Liver (tissue), 9 donors: ENCODE results near the gene CABCOCO1. TPM values are rescaled to one million over a fixed set of nuclear protein-coding genes. Genes with fewer than 3 reads are reported as not detected.

Experiments
- DNase-seq: peaks from one replicate; pipeline ENCODE4 v3.0.0-alpha.2; 2017; ENCODE audit warnings: low spot score
- H3K27ac ChIP-seq, 2 donors: one replicate each; pipeline ENCODE4 v1.7.0; 2013; ENCODE audit warnings: inconsistent platforms in 2 of 2, low read length in 2 of 2, control low read depth in 1 of 2, low read depth in 1 of 2, mild to moderate bottlenecking in 1 of 2
- H3K27me3 ChIP-seq, 4 donors: one replicate each; pipeline versions ENCODE4 v1.6.1 to v1.7.0; 2013; ENCODE audit warnings: low read length in 3 of 4, inconsistent platforms in 1 of 4, mild to moderate bottlenecking in 1 of 4, moderate library complexity in 1 of 4; ENCODE audit not compliant: control insufficient read depth in 4 of 4, insufficient read depth in 4 of 4
- H3K36me3 ChIP-seq, 4 donors: one replicate each; pipeline versions ENCODE4 v1.6.1 to v1.7.0; 2013; ENCODE audit warnings: low read length in 3 of 4, mild to moderate bottlenecking in 3 of 4, low read depth in 1 of 4, moderate library complexity in 1 of 4; ENCODE audit not compliant: control insufficient read depth in 4 of 4, insufficient read depth in 3 of 4
- H3K4me1 ChIP-seq, 4 donors: one replicate each; pipeline versions ENCODE4 v1.6.1 to v1.7.0; 2013; ENCODE audit warnings: low read length in 3 of 4, mild to moderate bottlenecking in 3 of 4, moderate library complexity in 1 of 4; ENCODE audit not compliant: control insufficient read depth in 4 of 4, insufficient read depth in 4 of 4
- H3K4me3 ChIP-seq, 3 donors: one replicate each; pipeline versions ENCODE4 v1.6.1 to v1.7.0; 2013; ENCODE audit warnings: low read length in 3 of 3, control low read depth in 1 of 3, low read depth in 1 of 3, mild to moderate bottlenecking in 1 of 3
- H3K9ac ChIP-seq, 2 donors: one replicate each; pipeline ENCODE4 v1.7.0; 2013; ENCODE audit warnings: low read length in 2 of 2, mild to moderate bottlenecking in 2 of 2, moderate library complexity in 2 of 2, control low read depth in 1 of 2, low read depth in 1 of 2
- H3K9me3 ChIP-seq, 4 donors: one replicate each; pipeline versions ENCODE4 v1.6.1 to v1.7.0; 2013; ENCODE audit warnings: low read length in 3 of 4; ENCODE audit not compliant: control insufficient read depth in 4 of 4
- ATF3 ChIP-seq: IDR thresholded peaks from 2 replicates; pipeline ENCODE4 v1.6.1; 2016; ENCODE audit warnings: antibody characterized with exemption
- CTCF ChIP-seq: fragments of 150-350 bp; IDR thresholded peaks from 2 replicates; pipeline ENCODE4 v1.5.1; 2017; ENCODE audit warnings: improper control_type of control experiment, low read depth, low read length; ENCODE audit not compliant: missing input control
- EGR1 ChIP-seq, 2 donors: IDR thresholded peaks; 2 replicates each; pipeline ENCODE4 v1.6.1; 2016 to 2018; ENCODE audit warnings: antibody characterized with exemption in 2 of 2, low read depth in 2 of 2
- FOXA2 ChIP-seq: IDR thresholded peaks from 2 replicates; pipeline ENCODE4 v1.6.1; 2016; ENCODE audit warnings: antibody characterized with exemption
- GABPA ChIP-seq, 2 donors: IDR thresholded peaks in 1 of 2; conservative IDR thresholded peaks in 1 of 2; 2 replicates each; pipeline ENCODE4 v1.6.1; 2016; ENCODE audit warnings: antibody characterized with exemption in 2 of 2, mild to moderate bottlenecking in 1 of 2, moderate library complexity in 1 of 2
- HNF4A ChIP-seq, 2 donors: conservative IDR thresholded peaks; 2 replicates each; pipeline ENCODE4 v1.6.1; 2016; ENCODE audit warnings: antibody characterized with exemption in 2 of 2, mild to moderate bottlenecking in 2 of 2
- HNF4G ChIP-seq: IDR thresholded peaks from 2 replicates; pipeline ENCODE4 v1.6.1; 2016; ENCODE audit warnings: antibody characterized with exemption
- JUND ChIP-seq, 2 donors: IDR thresholded peaks; 2 replicates each; pipeline ENCODE4 v1.6.1; 2016; ENCODE audit warnings: antibody characterized with exemption in 2 of 2
- MAX ChIP-seq: IDR thresholded peaks from 2 replicates; pipeline ENCODE4 v1.6.1; 2016; ENCODE audit warnings: antibody characterized with exemption
- NR2F2 ChIP-seq: IDR thresholded peaks from 2 replicates; pipeline ENCODE4 v1.6.1; 2016; ENCODE audit warnings: antibody characterized with exemption
- RAD21 ChIP-seq, 2 donors: IDR thresholded peaks; 2 replicates each; pipeline ENCODE4 v1.6.1; 2016; ENCODE audit warnings: antibody characterized with exemption in 2 of 2, mild to moderate bottlenecking in 2 of 2
- REST ChIP-seq: IDR thresholded peaks from 2 replicates; pipeline ENCODE4 v1.6.1; 2016; ENCODE audit warnings: antibody characterized with exemption, mild to moderate bottlenecking
- RXRA ChIP-seq, 2 donors: IDR thresholded peaks; 2 replicates each; pipeline ENCODE4 v1.6.1; 2017 to 2018; ENCODE audit warnings: antibody characterized with exemption in 2 of 2, mild to moderate bottlenecking in 1 of 2
- SP1 ChIP-seq: IDR thresholded peaks from 2 replicates; pipeline ENCODE4 v1.6.1; 2018; ENCODE audit warnings: antibody characterized with exemption, mild to moderate bottlenecking
- TAF1 ChIP-seq: conservative IDR thresholded peaks from 2 replicates; pipeline ENCODE4 v1.6.1; 2016; ENCODE audit warnings: antibody characterized with exemption, mild to moderate bottlenecking
- YY1 ChIP-seq: IDR thresholded peaks from 2 replicates; pipeline ENCODE4 v1.6.1; 2016; ENCODE audit warnings: antibody characterized with exemption, mild to moderate bottlenecking
- ZBTB33 ChIP-seq: IDR thresholded peaks from 2 replicates; pipeline ENCODE4 v1.6.1; 2016; ENCODE audit warnings: antibody characterized with exemption
- WGBS: extraction: QIAGEN DNeasy Blood & Tissue Kit; methylation state at CpG from one replicate; pipeline ENCODE4 v1.1.7; 2013; 5-methylcytosine and 5-hydroxymethylcytosine counted together
- polyA plus RNA-seq, 2 donors: library from polyadenylated mRNA; stranded (reverse) in 1 of 2; unstranded in 1 of 2; fragments of 200-250 nt in 1 of 2; fragments of >200 nt in 1 of 2; fragmentation: Nextera tagmentation in 1 of 2; extraction: Ambion mirVana in 1 of 2; gene quantifications; one replicate each; pipeline versions ENCODE4 v1.2.1 to v1.2.3, GENCODE V29; 2013 to 2015
- total RNA-seq, 2 donors: library from RNA; depleted of rRNA; stranded (reverse); fragments of >200 nt; gene quantifications; one replicate each; pipeline ENCODE4 v1.2.3, GENCODE V29; 2014
- donor health status: healthy.
- donor health status: healthy.
- donor health status: healthy.
- donor health status: healthy.
- donor health status: healthy.

CABCOCO1 gene
- total and polyA plus RNA-seq, 4 donors: 0.09 to 0.20 TPM; not detected in 2

- Histone ChIP-seq H3K36me3 (no peaks in the 10 kb centered on the region), H3K27ac (no peak overlapping the region), H3K4me3 (no peak overlapping the region), H3K9ac (no peak overlapping the region), H3K4me1 (peaks cover 0 to 4% (median 0%) of the 10 kb centered on the region in 4 donors), H3K9me3 (no peaks in the 10 kb centered on the region), H3K27me3 (no peaks in the 10 kb centered on the region)
- DNase-seq: no peak
- TF ChIP-seq GABPA (IDR thresholded peaks at IDR 0.05 in 1 of 2, conservative IDR thresholded peaks at IDR 0.05 in 1 of 2): no peak
- TF ChIP-seq NR2F2: no peak
- TF ChIP-seq JUND (IDR thresholded peaks at IDR 0.05): no peak
- no peak for TF ChIP-seq SP1
- TF ChIP-seq ATF3: no peak
- no peak for TF ChIP-seq FOXA2
- TF ChIP-seq EGR1 (IDR thresholded peaks at IDR 0.05; ENCODE audit: low read depth in 2 of 2): no peak
- 72% methylated on average over 4 of the region's 4 CpGs for WGBS
Measured at GRCh38 chr10:61754587-61755550, 92.1 kb downstream of the CABCOCO1 start.

- no peak overlapping the region for H3K9ac ChIP-seq
- H3K27me3 ChIP-seq: no peaks in the 10 kb centered on the region
- H3K4me1 ChIP-seq: no peaks in the 10 kb centered on the region
- 80% methylated on average over 3 of the region's 3 CpGs for whole genome bisulfite sequencing
- H3K27ac ChIP-seq: no peak overlapping the region
- TF ChIP-seq RXRA (IDR thresholded peaks at IDR 0.05) (no peak), SP1 (no peak), GABPA (IDR thresholded peaks at IDR 0.05 in 1 of 2, conservative IDR thresholded peaks at IDR 0.05 in 1 of 2) (no peak)
- H3K9me3 ChIP-seq: no peaks in the 10 kb centered on the region
- DNase-seq: no peak
- H3K4me3 ChIP-seq: no peak overlapping the region
- H3K36me3 ChIP-seq: no peaks in the 10 kb centered on the region
Measured at GRCh38 chr10:61757001-61757400, 94.3 kb downstream of the CABCOCO1 start.

- no peaks in the 10 kb centered on the region for H3K4me1 ChIP-seq
- no peak for TF ChIP-seq RXRA (IDR thresholded peaks at IDR 0.05)
- no peak for TF ChIP-seq EGR1 (IDR thresholded peaks at IDR 0.05; ENCODE audit: low read depth in 2 of 2)
- no peak for TF ChIP-seq SP1
- TF ChIP-seq GABPA (IDR thresholded peaks at IDR 0.05 in 1 of 2, conservative IDR thresholded peaks at IDR 0.05 in 1 of 2): no peak
- TF ChIP-seq RAD21 (IDR thresholded peaks at IDR 0.05): no peak
- TF ChIP-seq ZBTB33: no peak
- TF ChIP-seq CTCF: no peak
- no peak for TF ChIP-seq REST
- TF ChIP-seq HNF4G: no peak
- TF ChIP-seq HNF4A (conservative IDR thresholded peaks at IDR 0.05): no peak
- no peak for TF ChIP-seq MAX
- TF ChIP-seq TAF1: no peak
- no peak for TF ChIP-seq YY1
- no peak for TF ChIP-seq NR2F2
- TF ChIP-seq JUND (IDR thresholded peaks at IDR 0.05): no peak
- no peak overlapping the region for H3K4me3 ChIP-seq
- H3K36me3 ChIP-seq: no peaks in the 10 kb centered on the region
- DNase-seq: no peak
- no peak overlapping the region for H3K27ac ChIP-seq
- WGBS: 75% methylated on average over 2 of the region's 2 CpGs
- H3K27me3 ChIP-seq: no peaks in the 10 kb centered on the region
- no peak overlapping the region for H3K9ac ChIP-seq
- no peaks in the 10 kb centered on the region for H3K9me3 ChIP-seq
Measured at GRCh38 chr10:61757525-61758397, 95.0 kb downstream of the CABCOCO1 start.
